GM23248 (cell line): ENCODE measurements around the gene ADGRV1. TPM values are rescaled to one million over a fixed set of nuclear protein-coding genes. Genes with fewer than 3 reads are reported as not detected.

Source experiments
- DNase-seq: peaks from one replicate; pipeline ENCODE4 v3.0.0-alpha.2; 2015
- H2AFZ ChIP-seq: fragments of 200-600 bp; sonication (generic); 2 replicates; pipeline ENCODE4 v1.6.1; 2016; ENCODE audit warnings: antibody characterized with exemption
- H3F3A ChIP-seq: fragments of 200-600 bp; sonication (generic); 2 replicates; pipeline ENCODE4 v1.6.1; 2016; ENCODE audit warnings: mild to moderate bottlenecking, antibody characterized with exemption, mixed run types; ENCODE audit not compliant: insufficient read depth
- H3K27ac ChIP-seq: fragments of 200-600 bp; sonication (generic); 2 replicates; pipeline ENCODE4 v1.5.1; 2016; ENCODE audit warnings: mild to moderate bottlenecking
- H3K27me3 ChIP-seq: fragments of 200-600 bp; sonication (generic); replicated peaks from 2 replicates; pipeline ENCODE4 v1.6.1; 2016; ENCODE audit warnings: mild to moderate bottlenecking; ENCODE audit not compliant: insufficient read depth
- H3K36me3 ChIP-seq: fragments of 200-600 bp; sonication (generic); 2 replicates; pipeline ENCODE4 v1.6.1; 2016; ENCODE audit warnings: low read depth, mild to moderate bottlenecking
- H3K4me1 ChIP-seq: fragments of 200-600 bp; sonication (generic); 2 replicates; pipeline ENCODE4 v1.6.1; 2016; ENCODE audit warnings: mild to moderate bottlenecking; ENCODE audit not compliant: insufficient read depth
- H3K4me2 ChIP-seq: fragments of 200-600 bp; sonication (generic); one replicate; pipeline ENCODE4 v1.6.1; 2016; ENCODE audit warnings: mild to moderate bottlenecking; ENCODE audit not compliant: unreplicated experiment
- H3K4me3 ChIP-seq: fragments of 200-600 bp; sonication (generic); 2 replicates; pipeline ENCODE4 v1.5.1; 2016; ENCODE audit warnings: mild to moderate bottlenecking
- H3K79me2 ChIP-seq: fragments of 200-600 bp; sonication (generic); 2 replicates; pipeline ENCODE4 v1.6.1; 2016; ENCODE audit warnings: mild to moderate bottlenecking; ENCODE audit not compliant: insufficient read depth
- H3K9ac ChIP-seq: fragments of 200-600 bp; sonication (generic); 2 replicates; pipeline ENCODE4 v1.6.1; 2016; ENCODE audit warnings: mild to moderate bottlenecking
- H3K9me2 ChIP-seq: fragments of 200-600 bp; sonication (generic); 2 replicates; pipeline ENCODE4 v1.6.1; 2016; ENCODE audit warnings: mixed run types, mild to moderate bottlenecking, moderate library complexity; ENCODE audit not compliant: insufficient read depth
- H3K9me3 ChIP-seq: fragments of 200-600 bp; sonication (generic); one replicate; pipeline ENCODE4 v1.6.1; 2017; ENCODE audit warnings: low read depth
- H4K20me1 ChIP-seq: fragments of 200-600 bp; sonication (generic); 2 replicates; pipeline ENCODE4 v1.6.0; 2016; ENCODE audit not compliant: insufficient read depth
- EZH2 ChIP-seq: fragments of 200-600 bp; sonication (generic); IDR thresholded peaks from 2 replicates; pipeline ENCODE4 v1.6.1; 2018; ENCODE audit warnings: antibody characterized with exemption, mild to moderate bottlenecking; ENCODE audit not compliant: insufficient read depth, poor library complexity, severe bottlenecking
- EZH2phosphoT487 ChIP-seq: fragments of 200-600 bp; sonication (generic); IDR thresholded peaks from 2 replicates; pipeline ENCODE4 v1.6.1; 2018; ENCODE audit warnings: antibody characterized with exemption, moderate library complexity, mild to moderate bottlenecking, low read depth; ENCODE audit not compliant: insufficient read depth
- WGBS, 2 experiments: methylation state at CpG; one replicate each; pipeline ENCODE4 v1.1.6; 2015 to 2017; ENCODE audit warnings: low lambda C conversion rate in 2 of 2, low coverage in 1 of 2; ENCODE audit errors: missing lambda C conversion rate in 2 of 2; 5-methylcytosine and 5-hydroxymethylcytosine counted together
- in situ Hi-C: fragments of 300-500 bp; cut with MboI; formaldehyde crosslinking; loops from 2 replicates; pipeline ENCODE4 v1.15.0; 2020
- polyA plus RNA-seq: library from polyadenylated mRNA; unstranded; fragments of >200 nt; fragmentation: Nextera tagmentation; extraction: Ambion mirVana; gene quantifications from 2 replicates; pipeline ENCODE4 v1.2.1, GENCODE V29; 2016
- total RNA-seq: library from RNA; depleted of rRNA; stranded (reverse); fragments of >200 nt; shearing (Covaris generic); gene quantifications from 2 replicates; pipeline ENCODE4 v1.2.3, GENCODE V29; 2014

ADGRV1 gene
- total and polyA plus RNA-seq, 2 experiments from 2014 or later: not detected

DNA sequence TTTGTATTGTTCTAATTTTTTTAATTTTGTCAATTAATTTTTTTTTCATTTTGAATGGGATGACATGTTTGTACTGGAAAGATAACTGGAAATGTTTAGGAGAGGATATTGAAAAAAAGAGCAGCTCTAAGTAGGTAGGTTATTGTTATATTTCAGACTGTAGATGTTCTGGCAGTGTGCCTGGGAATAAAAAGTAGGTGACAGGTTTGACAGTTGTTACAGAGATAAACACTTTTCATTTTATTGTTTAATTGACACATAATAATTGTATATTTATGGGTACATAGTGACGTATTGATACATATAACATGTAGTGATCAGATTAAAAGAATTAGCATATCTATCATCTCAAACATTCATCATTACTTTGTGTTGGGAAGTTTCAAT, 545.5 kb downstream of the ADGRV1 start:
- Histone ChIP-seq H3K4me2 (no peak overlapping the region), H3K27me3 (no peaks in the 10 kb centered on the region), H2AFZ (no peak overlapping the region), H3K79me2 (no peaks in the 10 kb centered on the region), H4K20me1 (no peaks in the 10 kb centered on the region), H3F3A (peaks cover 5% of the 10 kb centered on the region; the same call in 1 of the 2 replicates), H3K9me3 (no peaks in the 10 kb centered on the region), H3K9ac (no peak overlapping the region), H3K9me2 (no peaks in the 10 kb centered on the region), H3K4me3 (no peak overlapping the region), H3K36me3 (no peaks in the 10 kb centered on the region), H3K4me1 (0 out of 2 replicates have a peak, but pooled peaks cover 8% of the 10 kb centered on the region), H3K27ac (peak overlapping the region; percentile 13; the same call in 1 of the 2 replicates)
- no peak for DNase-seq
- WGBS, 2 experiments: 96 to 100% methylated on average over 1 of the region's 1 CpG
- TF ChIP-seq EZH2phosphoT487: no peak
- TF ChIP-seq EZH2: no peak
- in situ Hi-C loops: loop anchor here (5.0 kb wide), 1 partner anchor 283 kb away; no protein-coding TSS in a partner anchor

GRCh38 chr5:91106842-91107511, 548.4 kb downstream of the ADGRV1 start:
- DNase-seq: no peak

GRCh38 chr5:91109634-91110033, 551.0 kb downstream of the ADGRV1 start:
- no peaks in the 10 kb centered on the region for H3K27me3 ChIP-seq
- H3K4me1 ChIP-seq: peaks cover 10% of the 10 kb centered on the region; the same call in 1 of the 2 replicates
- H3K9me3 ChIP-seq: no peaks in the 10 kb centered on the region
- no peak for TF ChIP-seq EZH2
- H3K9ac ChIP-seq: no peak overlapping the region
- no peak overlapping the region for H2AFZ ChIP-seq
- no peaks in the 10 kb centered on the region for H3F3A ChIP-seq
- in situ Hi-C loops: no loop called here
- H3K79me2 ChIP-seq: no peaks in the 10 kb centered on the region
- DNase-seq: peak; percentile 25
- H3K36me3 ChIP-seq: no peaks in the 10 kb centered on the region
- no peaks in the 10 kb centered on the region for H4K20me1 ChIP-seq
- H3K4me2 ChIP-seq: no peak overlapping the region
- WGBS, 2 experiments: 56 to 76% methylated on average over 1 of the region's 1 CpG
- no peak overlapping the region for H3K4me3 ChIP-seq
- H3K27ac ChIP-seq: no peak overlapping the region
- no peaks in the 10 kb centered on the region for H3K9me2 ChIP-seq

More at GRCh38 chr5:91106842-91107511, 548.4 kb downstream of the ADGRV1 start:
- TF ChIP-seq EZH2 (no peak), EZH2phosphoT487 (no peak)
- in situ Hi-C loops: no loop called here
- Histone ChIP-seq H4K20me1 (no peaks in the 10 kb centered on the region), H3K4me2 (no peak overlapping the region), H3K36me3 (no peaks in the 10 kb centered on the region), H3K4me1 (peaks cover 18% of the 10 kb centered on the region; the same call in 1 of the 2 replicates), H3K9me3 (no peaks in the 10 kb centered on the region), H3F3A (peaks cover 5% of the 10 kb centered on the region; the same call in 1 of the 2 replicates), H3K79me2 (no peaks in the 10 kb centered on the region), H3K27me3 (no peaks in the 10 kb centered on the region), H2AFZ (no peak overlapping the region), H3K27ac (no peak overlapping the region), H3K9me2 (no peaks in the 10 kb centered on the region), H3K4me3 (no peak overlapping the region), H3K9ac (no peak overlapping the region)
- WGBS, 2 experiments: 55 to 58% methylated on average over 8 of the region's 8 CpGs

DNA sequence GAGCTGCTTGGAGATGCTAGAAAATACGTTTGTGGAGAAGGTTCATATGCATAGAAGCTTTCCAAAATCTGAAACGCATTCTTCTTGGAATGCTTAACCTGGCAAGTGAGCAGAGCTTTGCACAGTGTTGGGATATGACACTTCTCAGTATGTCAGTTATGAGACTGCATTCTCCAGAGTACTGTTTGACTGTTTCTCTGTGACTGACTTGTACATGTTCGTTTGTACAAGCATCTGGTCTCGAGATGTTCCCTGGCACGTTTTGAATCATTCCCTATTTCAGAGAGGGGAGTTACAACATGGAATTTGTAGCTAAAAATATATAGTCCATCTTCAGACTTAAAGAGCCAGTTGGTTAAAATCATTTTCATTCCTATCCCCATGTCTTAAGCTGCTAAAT, 552.1 kb downstream of the ADGRV1 start:
- Histone ChIP-seq H3K36me3 (no peaks in the 10 kb centered on the region), H3F3A (no peaks in the 10 kb centered on the region), H3K27ac (no peak overlapping the region), H3K4me1 (peaks cover 10% of the 10 kb centered on the region; the same call in 1 of the 2 replicates), H3K27me3 (no peaks in the 10 kb centered on the region), H2AFZ (peak overlapping the region; percentile 21; the same call in 1 of the 2 replicates), H3K4me2 (no peak overlapping the region), H3K9ac (no peak overlapping the region), H3K9me3 (no peaks in the 10 kb centered on the region), H4K20me1 (no peaks in the 10 kb centered on the region), H3K9me2 (no peaks in the 10 kb centered on the region), H3K4me3 (no peak overlapping the region), H3K79me2 (no peaks in the 10 kb centered on the region)
- 7 to 19% methylated on average over 5 of the region's 5 CpGs for WGBS, 2 experiments
- DNase-seq: peak; percentile 46
- TF ChIP-seq EZH2phosphoT487: no peak
- no peak for TF ChIP-seq EZH2
- in situ Hi-C loops: no loop called here
